Fibroblast of lung (primary cell): ENCODE results near the gene RASSF4.

Source experiments
- EZH2 ChIP-seq: IDR thresholded peaks from 2 replicates; pipeline ENCODE4 v1.5.1; 2012; ENCODE audit warnings: low read length, control low read depth, mild to moderate bottlenecking; ENCODE audit errors: missing control alignments
- TF ChIP-seq, protein P1 (sequence below), 2 donors: IDR thresholded peaks in 1 of 2; conservative IDR thresholded peaks in 1 of 2; 1 replicate in 1 of 2; 2 replicates in 1 of 2; pipeline ENCODE4 v1.5.1; 2011 to 2012; ENCODE audit warnings: low read length in 2 of 2, control low read depth in 1 of 2, inconsistent platforms in 1 of 2, low read depth in 1 of 2, mild to moderate bottlenecking in 1 of 2

DNA sequence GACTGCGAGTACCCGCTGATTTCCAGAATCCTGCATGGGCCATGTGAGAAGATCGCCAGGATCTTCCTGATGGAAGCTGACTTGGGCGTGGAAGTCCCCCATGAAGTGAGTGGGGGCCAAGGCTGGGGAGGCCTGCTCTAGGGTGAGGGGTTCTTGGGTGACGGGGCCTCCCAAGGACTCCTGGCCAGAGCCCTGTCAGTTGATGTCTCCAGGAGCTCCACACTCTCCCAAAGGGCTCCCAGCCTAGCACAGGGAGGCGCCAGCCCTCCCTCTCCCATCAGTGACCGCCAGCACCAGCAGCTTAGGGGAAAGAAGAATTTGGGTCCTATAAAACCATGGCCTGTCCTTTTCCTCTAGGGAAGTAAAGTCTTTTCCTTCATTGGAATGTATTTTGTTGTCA, 31.4 kb downstream of the RASSF4 start:
- TF ChIP-seq, protein P1, sequence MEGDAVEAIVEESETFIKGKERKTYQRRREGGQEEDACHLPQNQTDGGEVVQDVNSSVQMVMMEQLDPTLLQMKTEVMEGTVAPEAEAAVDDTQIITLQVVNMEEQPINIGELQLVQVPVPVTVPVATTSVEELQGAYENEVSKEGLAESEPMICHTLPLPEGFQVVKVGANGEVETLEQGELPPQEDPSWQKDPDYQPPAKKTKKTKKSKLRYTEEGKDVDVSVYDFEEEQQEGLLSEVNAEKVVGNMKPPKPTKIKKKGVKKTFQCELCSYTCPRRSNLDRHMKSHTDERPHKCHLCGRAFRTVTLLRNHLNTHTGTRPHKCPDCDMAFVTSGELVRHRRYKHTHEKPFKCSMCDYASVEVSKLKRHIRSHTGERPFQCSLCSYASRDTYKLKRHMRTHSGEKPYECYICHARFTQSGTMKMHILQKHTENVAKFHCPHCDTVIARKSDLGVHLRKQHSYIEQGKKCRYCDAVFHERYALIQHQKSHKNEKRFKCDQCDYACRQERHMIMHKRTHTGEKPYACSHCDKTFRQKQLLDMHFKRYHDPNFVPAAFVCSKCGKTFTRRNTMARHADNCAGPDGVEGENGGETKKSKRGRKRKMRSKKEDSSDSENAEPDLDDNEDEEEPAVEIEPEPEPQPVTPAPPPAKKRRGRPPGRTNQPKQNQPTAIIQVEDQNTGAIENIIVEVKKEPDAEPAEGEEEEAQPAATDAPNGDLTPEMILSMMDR (conservative IDR thresholded peaks at IDR 0.05 in 1 of 2, IDR thresholded peaks at IDR 0.05 in 1 of 2; ENCODE audit: low read depth in 1 of 2, low read length in 2 of 2) = no peak
- no peak for TF ChIP-seq EZH2
